PFSK-1 (cell line): Measurements from ENCODE around the gene ACAD9.

Experiments
- POLR2AphosphoS5 ChIP-seq: IDR thresholded peaks from 2 replicates; pipeline ENCODE4 v1.6.1; 2012; ENCODE audit warnings: low read depth, mild to moderate bottlenecking, control low read depth, low read length, moderate library complexity
- TAF1 ChIP-seq: IDR thresholded peaks from 2 replicates; pipeline ENCODE4 v1.6.1; 2012; ENCODE audit warnings: low read length, control low read depth, borderline replicate concordance; ENCODE audit not compliant: insufficient read depth

DNA sequence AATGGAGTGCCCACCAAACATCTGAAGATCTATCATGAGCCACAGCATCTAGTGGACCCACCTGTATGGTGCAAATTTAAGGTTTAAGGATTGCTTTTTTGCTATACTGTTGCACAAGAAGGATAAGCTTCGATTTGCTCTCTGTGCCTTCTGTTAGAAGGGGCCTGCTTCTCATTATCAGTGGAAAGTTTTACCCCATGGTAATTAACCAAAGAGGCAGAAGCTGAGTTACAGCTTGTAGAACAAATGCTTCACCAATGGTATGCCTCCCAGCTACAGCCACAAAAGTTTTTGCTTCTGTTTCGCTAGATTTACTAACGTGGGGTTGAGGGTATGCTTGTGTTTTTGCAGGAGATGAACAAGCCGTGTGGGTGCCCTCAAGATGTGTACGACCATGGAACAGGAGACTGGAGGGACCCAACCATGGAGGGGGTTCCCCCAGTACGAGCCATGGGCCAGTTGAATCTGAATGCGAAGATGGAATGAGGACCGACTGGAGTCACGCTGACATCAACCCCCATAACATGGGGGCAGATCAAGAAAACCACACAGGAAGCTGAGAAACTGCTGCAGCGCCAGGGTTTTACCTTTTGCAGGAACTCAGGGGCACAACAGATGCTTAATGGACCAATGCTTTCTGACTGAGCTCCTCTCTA, 43.5 kb downstream of the ACAD9 start:
- no peak for TF ChIP-seq TAF1
- TF ChIP-seq POLR2AphosphoS5: no peak
